Bronchial epithelial cell (primary cell): Measurements from ENCODE around the gene SHROOM4. TPM values are rescaled to one million over a fixed set of nuclear protein-coding genes. Genes with fewer than 3 reads are reported as not detected.

ENCODE experiments used
- DNase-seq: peaks from one replicate; pipeline ENCODE4 v3.0.0-alpha.2; 2010; ENCODE audit warnings: low read depth
- FAIRE-seq: peaks from 2 replicates; lab custom pipeline; 2011; peaks lifted over from hg19 to GRCh38; lab: Jason Lieb, UNC
- H3K27me3 ChIP-seq: 2 replicates; pipeline ENCODE4 v1.5.1; 2011; ENCODE audit warnings: low read length; ENCODE audit not compliant: control insufficient read depth, insufficient read depth
- H3K36me3 ChIP-seq: 2 replicates; pipeline ENCODE4 v1.5.1; 2011; ENCODE audit warnings: low read length; ENCODE audit not compliant: control insufficient read depth, insufficient read depth
- H3K4me3 ChIP-seq: 2 replicates; pipeline ENCODE4 v1.5.1; 2011; ENCODE audit warnings: mild to moderate bottlenecking, low read depth, low read length, control low read depth
- total RNA-seq: library from RNA; depleted of rRNA; stranded (reverse); fragments of >200 nt; gene quantifications from 2 replicates; pipeline ENCODE4 v1.2.1, GENCODE V29; 2014
- TF ChIP-seq, protein P1 (sequence below): IDR thresholded peaks from 2 replicates; pipeline ENCODE4 v1.5.1; 2011; ENCODE audit warnings: mild to moderate bottlenecking, moderate library complexity, low read length, control low read depth, inconsistent platforms; ENCODE audit not compliant: insufficient read depth, severe bottlenecking

Gene SHROOM4
- total RNA-seq, 1 donor from 2014 or later = 0.26 TPM

DNA sequence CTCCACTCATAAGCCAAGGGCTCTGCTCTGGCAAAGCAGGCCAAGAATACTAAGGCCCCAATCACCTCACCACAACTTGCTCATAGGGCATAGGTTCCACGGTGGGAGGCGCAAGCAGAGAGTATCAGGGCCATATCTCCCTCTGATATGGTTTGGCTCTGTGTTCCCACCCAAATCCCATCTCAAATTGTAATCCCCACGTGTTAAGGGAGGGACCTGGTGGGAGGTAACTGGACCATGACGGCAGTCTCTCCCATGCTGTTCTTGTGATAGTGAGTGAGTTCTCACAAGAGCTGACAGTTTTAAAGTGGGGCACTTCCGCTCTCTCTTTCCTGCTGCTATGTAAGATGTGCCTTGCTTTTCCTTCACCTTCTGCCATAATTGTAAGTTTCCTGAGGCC lies 88.7 kb downstream of the SHROOM4 start:
- peak; percentile 79 for FAIRE-seq
- Histone ChIP-seq H3K4me3 (no peak overlapping the region), H3K27me3 (no peaks in the 10 kb centered on the region), H3K36me3 (no peaks in the 10 kb centered on the region)
- TF ChIP-seq, protein P1, sequence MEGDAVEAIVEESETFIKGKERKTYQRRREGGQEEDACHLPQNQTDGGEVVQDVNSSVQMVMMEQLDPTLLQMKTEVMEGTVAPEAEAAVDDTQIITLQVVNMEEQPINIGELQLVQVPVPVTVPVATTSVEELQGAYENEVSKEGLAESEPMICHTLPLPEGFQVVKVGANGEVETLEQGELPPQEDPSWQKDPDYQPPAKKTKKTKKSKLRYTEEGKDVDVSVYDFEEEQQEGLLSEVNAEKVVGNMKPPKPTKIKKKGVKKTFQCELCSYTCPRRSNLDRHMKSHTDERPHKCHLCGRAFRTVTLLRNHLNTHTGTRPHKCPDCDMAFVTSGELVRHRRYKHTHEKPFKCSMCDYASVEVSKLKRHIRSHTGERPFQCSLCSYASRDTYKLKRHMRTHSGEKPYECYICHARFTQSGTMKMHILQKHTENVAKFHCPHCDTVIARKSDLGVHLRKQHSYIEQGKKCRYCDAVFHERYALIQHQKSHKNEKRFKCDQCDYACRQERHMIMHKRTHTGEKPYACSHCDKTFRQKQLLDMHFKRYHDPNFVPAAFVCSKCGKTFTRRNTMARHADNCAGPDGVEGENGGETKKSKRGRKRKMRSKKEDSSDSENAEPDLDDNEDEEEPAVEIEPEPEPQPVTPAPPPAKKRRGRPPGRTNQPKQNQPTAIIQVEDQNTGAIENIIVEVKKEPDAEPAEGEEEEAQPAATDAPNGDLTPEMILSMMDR = no peak
- DNase-seq = no peak

DNA sequence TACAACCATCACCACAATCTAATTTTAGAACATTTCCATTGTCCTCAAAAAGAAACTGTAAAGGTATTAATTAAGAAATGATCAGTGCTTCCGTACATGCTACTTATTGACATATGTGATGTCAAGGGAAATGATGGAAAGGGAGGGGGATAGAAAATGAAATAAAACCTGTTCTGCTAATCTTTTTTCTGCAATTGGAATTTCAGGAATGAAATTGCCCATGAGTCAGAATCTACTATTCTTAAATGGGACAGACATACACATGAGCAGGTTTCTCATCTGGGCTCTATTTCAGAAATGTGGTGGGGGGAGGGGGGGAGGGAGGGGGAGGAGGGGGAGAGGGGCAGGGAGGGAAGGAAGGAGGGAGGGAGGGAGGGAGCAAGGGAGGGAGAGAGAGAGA lies 91.0 kb downstream of the SHROOM4 start:
- DNase-seq (peak; percentile 47), FAIRE-seq (no peak)
- H3K4me3 ChIP-seq = no peak overlapping the region
- no peaks in the 10 kb centered on the region for H3K27me3 ChIP-seq
- no peaks in the 10 kb centered on the region for H3K36me3 ChIP-seq
- TF ChIP-seq, protein P1 = no peak

DNA sequence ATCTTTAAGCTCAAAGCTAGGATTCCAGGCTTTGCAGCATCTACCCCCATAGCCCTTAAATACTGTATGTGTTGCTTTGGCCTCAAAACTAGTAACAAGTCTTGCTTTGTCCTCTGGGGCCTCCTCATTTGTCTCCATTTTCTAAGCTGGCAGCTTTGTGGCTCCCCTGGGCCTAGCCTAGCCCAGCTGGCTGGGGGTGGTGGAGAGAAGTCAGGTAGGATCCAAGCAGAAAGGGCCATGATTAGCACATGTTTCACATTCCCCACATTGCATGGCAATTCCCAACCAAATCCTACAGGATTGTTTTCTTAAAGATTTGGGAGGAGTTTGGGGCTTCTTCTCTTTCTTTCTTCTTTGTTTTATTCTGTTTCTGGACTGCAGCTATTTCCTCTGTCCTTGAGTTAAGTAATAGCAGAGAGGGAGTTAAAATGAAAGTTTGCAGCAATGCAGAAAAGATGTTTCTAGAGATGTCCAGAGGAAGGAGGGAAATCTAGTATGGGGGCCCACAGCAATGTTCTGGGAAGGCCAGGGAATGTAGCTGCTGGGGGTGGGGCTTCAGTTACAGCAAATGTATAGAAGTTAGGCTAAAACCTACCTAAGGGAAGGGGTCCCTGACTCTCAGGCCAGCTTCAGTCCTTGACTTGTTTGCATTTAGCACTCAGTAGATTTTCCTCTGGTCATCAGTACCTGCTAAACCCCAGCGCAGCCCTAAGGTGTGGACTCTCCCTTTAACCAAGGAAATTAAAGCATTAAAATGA lies 92.1 kb downstream of the SHROOM4 start:
- Histone ChIP-seq H3K27me3 (no peaks in the 10 kb centered on the region), H3K4me3 (no peak overlapping the region), H3K36me3 (no peaks in the 10 kb centered on the region)
- no peak for DNase-seq
- no peak for FAIRE-seq
- TF ChIP-seq, protein P1 = no peak

DNA sequence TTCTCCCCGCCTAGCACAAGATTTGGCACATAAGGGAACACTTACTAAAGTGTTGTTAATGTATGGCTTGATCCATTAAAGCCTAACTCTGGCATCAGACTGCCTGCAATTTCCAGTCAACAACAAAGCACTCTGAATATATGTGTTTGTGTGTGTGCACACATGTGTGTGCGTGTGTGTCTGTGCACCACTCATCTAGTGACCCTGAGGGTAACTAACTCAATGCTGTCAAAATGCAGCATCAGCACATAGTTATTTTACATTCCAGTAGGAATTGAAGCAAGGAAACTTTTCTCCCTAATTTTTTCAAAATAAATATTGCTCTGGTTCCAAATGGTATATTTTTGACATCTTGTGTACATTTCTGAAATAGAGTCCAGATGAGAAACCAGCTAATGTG lies 94.4 kb downstream of the SHROOM4 start:
- Histone ChIP-seq H3K4me3 (no peak overlapping the region), H3K36me3 (no peaks in the 10 kb centered on the region), H3K27me3 (no peaks in the 10 kb centered on the region)
- DNase-seq = no peak
- TF ChIP-seq, protein P1 = no peak
- no peak for FAIRE-seq

DNA sequence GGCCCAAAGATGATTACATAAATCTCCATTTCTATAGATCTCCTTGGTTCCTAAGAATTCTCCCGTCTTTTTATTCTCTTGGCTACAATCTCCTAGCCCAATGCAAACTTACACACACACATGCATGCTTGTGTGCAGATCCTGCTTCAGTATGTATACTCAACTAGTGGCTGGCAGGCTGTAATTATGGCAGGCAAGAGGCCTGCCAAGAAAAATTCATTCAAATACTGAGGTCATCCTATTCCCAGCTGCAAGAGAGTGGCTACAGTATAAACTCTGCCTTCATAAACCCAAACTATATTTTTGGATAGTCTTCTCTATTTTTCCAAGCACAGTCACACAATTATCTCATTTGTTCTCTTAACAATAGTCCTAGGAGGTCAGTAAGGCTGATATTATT lies 95.2 kb downstream of the SHROOM4 start:
- FAIRE-seq (no peak), DNase-seq (no peak)
- TF ChIP-seq, protein P1 = no peak
- H3K36me3 ChIP-seq = no peaks in the 10 kb centered on the region
- H3K4me3 ChIP-seq = no peak overlapping the region
- no peaks in the 10 kb centered on the region for H3K27me3 ChIP-seq

DNA sequence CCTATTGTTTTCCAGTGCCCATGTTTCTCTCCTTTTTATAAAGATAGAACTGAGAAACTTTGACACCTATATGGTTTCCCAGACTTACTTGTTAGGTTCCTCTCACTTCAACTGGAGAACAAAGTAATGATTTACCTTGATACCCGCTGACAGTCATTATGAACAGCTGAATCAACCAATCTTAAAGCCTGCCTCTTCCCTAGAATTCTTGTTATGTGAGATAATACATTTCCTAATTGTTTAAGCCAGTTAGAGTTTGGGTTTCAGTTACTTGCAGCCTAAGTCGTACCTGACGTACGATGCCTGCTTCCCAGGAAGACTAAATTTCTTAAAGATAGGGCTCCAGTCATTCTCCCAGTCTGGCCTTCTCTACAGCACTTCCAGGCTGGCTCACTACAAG lies 97.3 kb downstream of the SHROOM4 start:
- TF ChIP-seq, protein P1 = no peak
- DNase-seq (no peak), FAIRE-seq (no peak)
- Histone ChIP-seq H3K36me3 (no peaks in the 10 kb centered on the region), H3K27me3 (no peaks in the 10 kb centered on the region), H3K4me3 (no peak overlapping the region)
